ENCODE results near the gene ZNF148. TPM values are rescaled to one million over a fixed set of nuclear protein-coding genes. Genes with fewer than 3 reads are reported as not detected.

ZNF148 gene
- polyA plus RNA-seq, 3 donors = 6.5 to 48.4 (median 34.1) TPM

GRCh38 chr3:125378762-125379161, 3.6 kb upstream of the ZNF148 start:
- Mint-ChIP-seq H3K4me1 (peaks cover 26% of the 10 kb centered on the region), H3K4me3 (no peak overlapping the region), H3K27ac (no peak overlapping the region), H3K9me3 (no peaks in the 10 kb centered on the region), H3K27me3 (ENCODE audit: low read depth in 3 of 3) (peaks cover 0 to 6% (median 3%) of the 10 kb centered on the region in 3 donors), H3K36me3 (no peaks in the 10 kb centered on the region)
- peaks cover 15 to 17% of the 10 kb centered on the region in 2 donors for H3K4me1 ChIP-seq (ENCODE audit: control insufficient read depth in 1 of 2, insufficient read depth in 2 of 2, low read length in 2 of 2)
- H3K9me3 ChIP-seq (replicated peaks in 1 of 2; ENCODE audit: control insufficient read depth in 1 of 2, insufficient read depth in 1 of 2, low read length in 2 of 2) = no peaks in the 10 kb centered on the region
- TF ChIP-seq CTCF (IDR thresholded peaks at IDR 0.05) = no peak
- H3K79me2 ChIP-seq (ENCODE audit: insufficient read depth, low read length) = peaks cover 23% of the 10 kb centered on the region
- WGBS (ENCODE audit: insufficient coverage) = no CpG with 5 or more reads among the region's 2 CpGs
- H3K4me3 ChIP-seq (replicated peaks in 1 of 3; ENCODE audit: low read depth in 2 of 3, low read length in 3 of 3) = no peak overlapping the region
- peaks cover 5% of the 10 kb centered on the region for H4K20me1 ChIP-seq (ENCODE audit: insufficient read depth, low read length)
- intact Hi-C loops (cut with micrococcal nuclease) = no loop called here
- no peak overlapping the region for H2AFZ ChIP-seq (ENCODE audit: insufficient read depth, low read depth, low read length, poor library complexity, severe bottlenecking)
- H3K27ac ChIP-seq (ENCODE audit: low read depth in 1 of 2, low read length in 2 of 2) = no peak overlapping the region
- no peaks in the 10 kb centered on the region for H3K36me3 ChIP-seq (replicated peaks in 1 of 2; ENCODE audit: control insufficient read depth in 1 of 2, insufficient read depth in 2 of 2, low read length in 2 of 2)
- H3K27me3 ChIP-seq (ENCODE audit: control insufficient read depth in 2 of 2, insufficient read depth in 2 of 2, low read length in 2 of 2) = no peaks in the 10 kb centered on the region
- no peak overlapping the region for H3K4me2 ChIP-seq (replicated peaks; ENCODE audit: extremely low read depth, low read length, poor library complexity, severe bottlenecking)
- DNase-seq = no peak
- H3K9ac ChIP-seq (ENCODE audit: insufficient read depth, low read length, poor library complexity, severe bottlenecking) = no peak overlapping the region

GRCh38 chr3:125375950-125376679, 990 bp upstream of the ZNF148 start:
- Mint-ChIP-seq H3K27me3 (ENCODE audit: low read depth in 3 of 3) (peaks cover 0 to 3% (median 2%) of the 10 kb centered on the region in 3 donors), H3K4me3 (peak overlapping the region; percentile 91 to 95), H3K27ac (peak overlapping the region in 6 of 7 donors; percentile 86 to 93 (median 89)), H3K36me3 (peaks cover 6 to 16% of the 10 kb centered on the region in 2 donors), H3K4me1 (peaks cover 28% of the 10 kb centered on the region), H3K9me3 (no peaks in the 10 kb centered on the region)
- peak overlapping the region; percentile 94 for H2AFZ ChIP-seq (ENCODE audit: insufficient read depth, low read depth, low read length, poor library complexity, severe bottlenecking)
- peak overlapping the region; percentile 82 for H3K4me2 ChIP-seq (replicated peaks; ENCODE audit: extremely low read depth, low read length, poor library complexity, severe bottlenecking)
- no peak for TF ChIP-seq CTCF (IDR thresholded peaks at IDR 0.05)
- H3K4me3 ChIP-seq (replicated peaks in 1 of 3; ENCODE audit: low read depth in 2 of 3, low read length in 3 of 3) = peak overlapping the region; percentile 84 to 87 (median 86)
- H3K4me1 ChIP-seq (ENCODE audit: control insufficient read depth in 1 of 2, insufficient read depth in 2 of 2, low read length in 2 of 2) = peaks cover 17 to 20% of the 10 kb centered on the region in 2 donors
- H3K36me3 ChIP-seq (replicated peaks in 1 of 2; ENCODE audit: control insufficient read depth in 1 of 2, insufficient read depth in 2 of 2, low read length in 2 of 2) = no peaks in the 10 kb centered on the region
- intact Hi-C loops (cut with micrococcal nuclease) = no loop called here
- 71% methylated on average over 1 of the region's 10 CpGs for WGBS (ENCODE audit: insufficient coverage)
- DNase-seq = no peak
- H3K9ac ChIP-seq (ENCODE audit: insufficient read depth, low read length, poor library complexity, severe bottlenecking) = peak overlapping the region; percentile 89
- H3K79me2 ChIP-seq (ENCODE audit: insufficient read depth, low read length) = peaks cover 49% of the 10 kb centered on the region
- H4K20me1 ChIP-seq (ENCODE audit: insufficient read depth, low read length) = peaks cover 31% of the 10 kb centered on the region
- no peaks in the 10 kb centered on the region for H3K9me3 ChIP-seq (replicated peaks in 1 of 2; ENCODE audit: control insufficient read depth in 1 of 2, insufficient read depth in 1 of 2, low read length in 2 of 2)
- peak overlapping the region in 1 of 2 donors; percentile 86 for H3K27ac ChIP-seq (ENCODE audit: low read depth in 1 of 2, low read length in 2 of 2)
- no peaks in the 10 kb centered on the region for H3K27me3 ChIP-seq (ENCODE audit: control insufficient read depth in 2 of 2, insufficient read depth in 2 of 2, low read length in 2 of 2)
